GM12873 (cell line): ENCODE results near the gene ST8SIA4.

Experiments
- TF ChIP-seq, protein P1 (sequence below): IDR thresholded peaks from 2 replicates; pipeline ENCODE4 v1.5.1; 2012; ENCODE audit warnings: low read depth, mild to moderate bottlenecking, moderate library complexity, low read length, control low read depth; ENCODE audit not compliant: insufficient read depth; ENCODE audit errors: missing control alignments

Gene ST8SIA4

DNA sequence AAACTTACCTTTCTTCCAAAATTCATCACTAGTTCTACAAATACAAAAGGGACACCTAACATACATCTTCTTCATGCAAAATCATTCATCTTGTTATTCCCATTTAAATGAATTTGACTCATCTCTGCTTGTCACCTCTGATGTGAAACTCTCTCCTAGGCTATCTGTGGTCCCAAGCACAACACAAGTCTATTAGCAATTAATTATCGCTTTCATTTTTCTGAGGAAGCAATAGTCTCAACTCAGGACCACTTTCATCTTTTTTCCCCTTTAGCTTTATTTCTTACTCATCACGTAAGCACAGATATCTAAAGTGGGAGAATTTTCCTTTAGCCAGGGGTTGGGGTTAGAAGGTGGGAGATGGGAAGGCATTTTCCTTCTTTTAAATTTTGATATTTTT, 131.9 kb downstream of the ST8SIA4 start:
- TF ChIP-seq, protein P1, sequence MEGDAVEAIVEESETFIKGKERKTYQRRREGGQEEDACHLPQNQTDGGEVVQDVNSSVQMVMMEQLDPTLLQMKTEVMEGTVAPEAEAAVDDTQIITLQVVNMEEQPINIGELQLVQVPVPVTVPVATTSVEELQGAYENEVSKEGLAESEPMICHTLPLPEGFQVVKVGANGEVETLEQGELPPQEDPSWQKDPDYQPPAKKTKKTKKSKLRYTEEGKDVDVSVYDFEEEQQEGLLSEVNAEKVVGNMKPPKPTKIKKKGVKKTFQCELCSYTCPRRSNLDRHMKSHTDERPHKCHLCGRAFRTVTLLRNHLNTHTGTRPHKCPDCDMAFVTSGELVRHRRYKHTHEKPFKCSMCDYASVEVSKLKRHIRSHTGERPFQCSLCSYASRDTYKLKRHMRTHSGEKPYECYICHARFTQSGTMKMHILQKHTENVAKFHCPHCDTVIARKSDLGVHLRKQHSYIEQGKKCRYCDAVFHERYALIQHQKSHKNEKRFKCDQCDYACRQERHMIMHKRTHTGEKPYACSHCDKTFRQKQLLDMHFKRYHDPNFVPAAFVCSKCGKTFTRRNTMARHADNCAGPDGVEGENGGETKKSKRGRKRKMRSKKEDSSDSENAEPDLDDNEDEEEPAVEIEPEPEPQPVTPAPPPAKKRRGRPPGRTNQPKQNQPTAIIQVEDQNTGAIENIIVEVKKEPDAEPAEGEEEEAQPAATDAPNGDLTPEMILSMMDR = no peak

DNA sequence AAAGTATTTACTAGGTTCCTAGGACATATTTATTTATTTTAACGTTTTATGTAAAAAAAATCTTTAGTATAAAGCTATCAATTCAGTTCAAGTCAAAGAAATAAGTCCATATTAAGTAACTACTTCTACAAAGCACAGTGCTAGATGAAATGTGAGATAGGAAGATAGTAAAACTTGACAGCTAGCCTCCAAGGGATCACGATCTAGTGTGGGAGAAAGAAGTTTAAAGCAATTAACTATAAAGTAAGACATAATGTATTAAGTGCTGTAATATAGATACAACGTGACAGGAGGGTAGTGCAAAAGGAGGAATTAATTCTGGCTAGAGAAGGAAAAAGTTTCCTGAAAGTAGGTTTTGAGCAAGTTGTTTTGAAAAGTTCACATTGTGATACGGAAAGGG, 134.9 kb downstream of the ST8SIA4 start:
- TF ChIP-seq, protein P1 = no peak

- TF ChIP-seq, protein P1 = no peak
Observed at GRCh38 chr5:100762995-100763394, 140.1 kb downstream of the ST8SIA4 start.

DNA sequence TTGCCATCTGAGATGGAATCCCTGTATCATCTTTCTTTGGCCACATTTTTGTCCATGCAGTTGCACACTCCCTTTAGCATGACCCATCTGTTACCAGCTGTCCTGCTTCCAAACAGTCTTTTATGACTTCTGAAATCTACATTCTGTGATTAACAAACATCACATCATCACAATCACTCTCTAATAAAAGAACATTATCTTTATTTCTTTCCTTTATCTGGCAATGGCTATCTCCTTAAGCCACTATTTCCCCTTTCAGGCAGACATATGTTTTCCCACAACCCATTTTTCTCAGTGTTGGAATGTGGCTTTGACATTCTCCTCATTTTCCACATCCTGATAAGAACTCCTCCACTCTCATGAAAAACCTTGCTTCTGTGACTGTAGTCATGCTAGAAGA, 141.0 kb downstream of the ST8SIA4 start:
- TF ChIP-seq, protein P1 = no peak

GRCh38 chr5:100761192-100761591, 141.9 kb downstream of the ST8SIA4 start:
- TF ChIP-seq, protein P1 = no peak

GRCh38 chr5:100760688-100761087, 142.4 kb downstream of the ST8SIA4 start:
- TF ChIP-seq, protein P1 = no peak

- TF ChIP-seq, protein P1 = no peak
Observed at GRCh38 chr5:100758780-100759179, 144.3 kb downstream of the ST8SIA4 start.
